ENCODE measurements around the gene ICAM4. TPM values are rescaled to one million over a fixed set of nuclear protein-coding genes. Genes with fewer than 3 reads are reported as not detected.

The ICAM4 gene
- total and polyA plus RNA-seq, 2 of the 8 experiments (the other 6 are each of a cell fraction or from before 2014, with no cell fraction given): 1.5 to 4.1 TPM

DNA sequence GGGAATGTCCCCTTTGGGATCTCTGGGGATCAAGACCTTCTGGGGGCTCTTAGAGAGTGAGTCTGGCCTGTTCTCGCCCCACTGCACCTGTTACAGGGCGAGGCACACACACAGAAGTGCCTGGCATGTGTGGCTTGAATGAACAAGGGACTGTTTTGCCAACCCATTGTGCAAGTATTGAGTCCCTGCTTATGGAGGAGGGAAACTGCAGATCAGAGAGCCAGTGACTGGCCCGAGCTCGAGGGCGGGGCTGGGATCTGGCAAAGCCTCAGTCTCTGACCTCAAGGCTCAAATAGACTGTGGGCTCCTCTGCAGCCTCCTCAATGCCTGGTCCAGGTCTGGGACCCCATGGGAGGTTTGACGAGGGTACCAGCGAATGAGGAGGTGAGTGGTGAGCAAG lies 41.0 kb downstream of the ICAM4 start:
- Histone ChIP-seq H3K4me3 (ENCODE audit: extremely low read depth in 1 of 4, insufficient read depth in 2 of 4, low read depth in 3 of 4, low read length in 4 of 4) (no peak overlapping the region), H2BK5ac (ENCODE audit: low read depth, low read length) (no peak overlapping the region), H3K27me3 (replicated peaks in 1 of 4; ENCODE audit: control insufficient read depth in 3 of 4, extremely low read depth in 1 of 4, insufficient read depth in 3 of 4, low read length in 3 of 4) (no peaks in the 10 kb centered on the region), H3K9ac (replicated peaks in 1 of 4; ENCODE audit: extremely low read depth in 1 of 4, low read depth in 3 of 4, low read length in 3 of 4) (no peak overlapping the region), H2BK15ac (ENCODE audit: low read length) (no peak overlapping the region), H3K36me3 (ENCODE audit: control insufficient read depth in 2 of 4, insufficient read depth in 4 of 4, low read length in 3 of 4) (peaks cover 33 to 65% (median 53%) of the 10 kb centered on the region in 4 experiments), H4K5ac (ENCODE audit: insufficient read length, low read depth, low read length) (no peak overlapping the region), H3K79me2 (ENCODE audit: control insufficient read depth in 1 of 2, insufficient read depth in 2 of 2, low read length in 2 of 2) (peaks cover 5 to 22% of the 10 kb centered on the region in 2 experiments), H2BK20ac (ENCODE audit: low read length) (no peak overlapping the region), H4K91ac (replicated peaks; ENCODE audit: insufficient read length, low read length) (no peak overlapping the region), H3K4me2 (ENCODE audit: insufficient read depth in 1 of 2, low read depth in 2 of 2, low read length in 2 of 2) (no peak overlapping the region), H3K56ac (replicated peaks; ENCODE audit: insufficient read length, low read depth, low read length) (no peak overlapping the region), H4K20me1 (replicated peaks in 1 of 2; ENCODE audit: control insufficient read depth in 1 of 2, insufficient read depth in 2 of 2, low read length in 2 of 2) (peaks cover 9 to 22% of the 10 kb centered on the region in 2 experiments), H2BK120ac (replicated peaks; ENCODE audit: low read depth, low read length) (no peak overlapping the region), H3K4ac (replicated peaks; ENCODE audit: insufficient read length, low read depth, low read length) (no peak overlapping the region), H3K27ac (ENCODE audit: low read depth, low read length) (no peak overlapping the region), H2BK12ac (ENCODE audit: low read depth, low read length) (no peak overlapping the region), H3K4me1 (replicated peaks in 1 of 4; ENCODE audit: control insufficient read depth in 3 of 4, insufficient read depth in 4 of 4, low read length in 3 of 4) (peaks cover 0 to 4% (median 3%) of the 10 kb centered on the region in 4 experiments; a peak in 4 of 7 replicates), H3K79me1 (ENCODE audit: low read depth, low read length) (peaks cover 7% of the 10 kb centered on the region), H3K18ac (ENCODE audit: extremely low read depth, low read length) (no peak overlapping the region), H3K9me3 (ENCODE audit: insufficient read depth in 2 of 2, low read depth in 1 of 2, low read length in 1 of 2) (no peaks in the 10 kb centered on the region), H3K14ac (ENCODE audit: insufficient read length) (no peak overlapping the region), H2AFZ (ENCODE audit: low read length) (no peak overlapping the region), H3K23me2 (ENCODE audit: low read depth, low read length) (no peaks in the 10 kb centered on the region; the same call in 1 of the 2 replicates), H2AK5ac (ENCODE audit: low read depth, low read length) (no peak overlapping the region), H4K8ac (ENCODE audit: extremely low read depth, insufficient read depth, low read length) (no peak overlapping the region), H3K23ac (ENCODE audit: insufficient read length) (no peak overlapping the region)
- ChIA-PET POLR2A (ENCODE audit: partially characterized antibody) (interaction anchor here (1.0 kb wide), 1 partner anchor 11 kb away, joined by 3 read pairs; the partner anchor contains the start of gene FDX2), CTCF (ENCODE audit: partially characterized antibody) (interaction anchor here (1.0 kb wide), 1 partner anchor 61 kb away, joined by 4 read pairs; no protein-coding TSS in a partner anchor)
- WGBS, 2 experiments (ENCODE audit: extremely low coverage in 1 of 2, insufficient coverage in 1 of 2, insufficient read length in 1 of 2, insufficient replicate concordance in 2 of 2, low coverage in 1 of 2, low lambda C conversion rate in 2 of 2, missing lambda C conversion rate in 1 of 2): 85% methylated on average over 7 of the region's 7 CpGs; no CpG with 5 or more reads in 1 of the 2 experiments
- FAIRE-seq (no peak), DNase-seq (ENCODE audit: low read depth in 1 of 2, low spot score in 2 of 2) (no peak)
- no peak for TF ChIP-seq SIN3A (conservative IDR thresholded peaks at IDR 0.05 in 1 of 2, IDR thresholded peaks at IDR 0.05 in 1 of 2; ENCODE audit: low read depth in 1 of 2, low read length in 2 of 2)
- TF ChIP-seq BRCA1 (IDR thresholded peaks at IDR 0.05; ENCODE audit: low read depth, low read length): no peak
- TF ChIP-seq SP1 (IDR thresholded peaks at IDR 0.05; ENCODE audit: low read depth, low read length): no peak
- no peak for TF ChIP-seq HDAC2 (IDR thresholded peaks at IDR 0.05; ENCODE audit: borderline replicate concordance in 1 of 2, low read depth in 2 of 2, low read length in 2 of 2)
- no peak for TF ChIP-seq EGR1 (IDR thresholded peaks at IDR 0.05; ENCODE audit: borderline replicate concordance, low read depth, low read length)
